GM10248 (cell line): ENCODE results near the gene PDE6A.

Experiments used
- CTCF ChIA-PET: fragments of 300-600 bp; sonication (Branson Sonifier 250); formaldehyde crosslinking; extraction: SDS; loops from one replicate; lab custom pipeline; 2021; ENCODE audit warnings: antibody characterized with exemption; lab: Yijun Ruan, JAX
- POLR2A ChIA-PET: fragments of 350-650 bp; sonication (Branson Sonifier 250); formaldehyde crosslinking; extraction: SDS; loops from one replicate; lab custom pipeline; 2020; ENCODE audit warnings: antibody characterized with exemption; lab: Yijun Ruan, JAX
- DNase-seq: peaks from one replicate; pipeline ENCODE4 v3.0.0; 2012; ENCODE audit errors: extremely low spot score
- CTCF ChIP-seq: IDR thresholded peaks from 2 replicates; pipeline ENCODE4 v1.5.1; 2012; ENCODE audit warnings: mild to moderate bottlenecking, low read depth; ENCODE audit errors: extremely low read depth, missing control alignments, control extremely low read depth

The PDE6A gene

GRCh38 chr5:149894237-149894636, 50.4 kb downstream of the PDE6A start:
- CTCF ChIA-PET: interaction anchor here (0.8 to 1.1 kb wide), 2 partner anchors 33 to 237 kb away, joined by 3 read pairs; no protein-coding TSS in a partner anchor
- no peak for TF ChIP-seq CTCF
- POLR2A ChIA-PET: no interaction called here
- DNase-seq: no peak

- ChIA-PET POLR2A (no interaction called here), CTCF (interaction anchor here (0.8 to 1.1 kb wide), 2 partner anchors 32 to 237 kb away, joined by 3 read pairs; no protein-coding TSS in a partner anchor)
- DNase-seq: no peak
- no peak for TF ChIP-seq CTCF
Measured at GRCh38 chr5:149893403-149893931, 51.1 kb downstream of the PDE6A start.

GRCh38 chr5:149892594-149892993, 52.0 kb downstream of the PDE6A start:
- ChIA-PET POLR2A (no interaction called here), CTCF (interaction anchor here (0.7 to 0.9 kb wide), 2 partner anchors 12 to 37 kb away, joined by 3 read pairs; no protein-coding TSS in a partner anchor)

GRCh38 chr5:149888280-149888679, 56.3 kb downstream of the PDE6A start:
- CTCF ChIA-PET: no interaction called here

More at GRCh38 chr5:149892594-149892993, 52.0 kb downstream of the PDE6A start:
- TF ChIP-seq CTCF: no peak
- DNase-seq: no peak

GRCh38 chr5:149887622-149888183, 56.9 kb downstream of the PDE6A start:
- no peak for DNase-seq
- CTCF ChIA-PET: no interaction called here

More at GRCh38 chr5:149888280-149888679, 56.3 kb downstream of the PDE6A start:
- no peak for DNase-seq
- POLR2A ChIA-PET: no interaction called here
- TF ChIP-seq CTCF: no peak

More at GRCh38 chr5:149887622-149888183, 56.9 kb downstream of the PDE6A start:
- no peak for TF ChIP-seq CTCF
- POLR2A ChIA-PET: no interaction called here
